Liver (tissue), 9 donors: Measurements from ENCODE around the gene EVC. TPM values are rescaled to one million over a fixed set of nuclear protein-coding genes. Genes with fewer than 3 reads are reported as not detected.

Source experiments
- DNase-seq: peaks from one replicate; pipeline ENCODE4 v3.0.0-alpha.2; 2017; ENCODE audit warnings: low spot score
- H3K27ac ChIP-seq, 2 donors: one replicate each; pipeline ENCODE4 v1.7.0; 2013; ENCODE audit warnings: inconsistent platforms in 2 of 2, low read length in 2 of 2, control low read depth in 1 of 2, low read depth in 1 of 2, mild to moderate bottlenecking in 1 of 2
- H3K27me3 ChIP-seq, 4 donors: one replicate each; pipeline versions ENCODE4 v1.6.1 to v1.7.0; 2013; ENCODE audit warnings: low read length in 3 of 4, inconsistent platforms in 1 of 4, mild to moderate bottlenecking in 1 of 4, moderate library complexity in 1 of 4; ENCODE audit not compliant: control insufficient read depth in 4 of 4, insufficient read depth in 4 of 4
- H3K36me3 ChIP-seq, 4 donors: one replicate each; pipeline versions ENCODE4 v1.6.1 to v1.7.0; 2013; ENCODE audit warnings: low read length in 3 of 4, mild to moderate bottlenecking in 3 of 4, low read depth in 1 of 4, moderate library complexity in 1 of 4; ENCODE audit not compliant: control insufficient read depth in 4 of 4, insufficient read depth in 3 of 4
- H3K4me1 ChIP-seq, 4 donors: one replicate each; pipeline versions ENCODE4 v1.6.1 to v1.7.0; 2013; ENCODE audit warnings: low read length in 3 of 4, mild to moderate bottlenecking in 3 of 4, moderate library complexity in 1 of 4; ENCODE audit not compliant: control insufficient read depth in 4 of 4, insufficient read depth in 4 of 4
- H3K4me3 ChIP-seq, 3 donors: one replicate each; pipeline versions ENCODE4 v1.6.1 to v1.7.0; 2013; ENCODE audit warnings: low read length in 3 of 3, control low read depth in 1 of 3, low read depth in 1 of 3, mild to moderate bottlenecking in 1 of 3
- H3K9ac ChIP-seq, 2 donors: one replicate each; pipeline ENCODE4 v1.7.0; 2013; ENCODE audit warnings: low read length in 2 of 2, mild to moderate bottlenecking in 2 of 2, moderate library complexity in 2 of 2, control low read depth in 1 of 2, low read depth in 1 of 2
- H3K9me3 ChIP-seq, 4 donors: one replicate each; pipeline versions ENCODE4 v1.6.1 to v1.7.0; 2013; ENCODE audit warnings: low read length in 3 of 4; ENCODE audit not compliant: control insufficient read depth in 4 of 4
- EGR1 ChIP-seq, 2 donors: IDR thresholded peaks; 2 replicates each; pipeline ENCODE4 v1.6.1; 2016 to 2018; ENCODE audit warnings: antibody characterized with exemption in 2 of 2, low read depth in 2 of 2
- FOXA1 ChIP-seq: IDR thresholded peaks from 2 replicates; pipeline ENCODE4 v1.6.1; 2016; ENCODE audit warnings: antibody characterized with exemption
- FOXA2 ChIP-seq: IDR thresholded peaks from 2 replicates; pipeline ENCODE4 v1.6.1; 2016; ENCODE audit warnings: antibody characterized with exemption
- GABPA ChIP-seq, 2 donors: IDR thresholded peaks in 1 of 2; conservative IDR thresholded peaks in 1 of 2; 2 replicates each; pipeline ENCODE4 v1.6.1; 2016; ENCODE audit warnings: antibody characterized with exemption in 2 of 2, mild to moderate bottlenecking in 1 of 2, moderate library complexity in 1 of 2
- HNF4G ChIP-seq: IDR thresholded peaks from 2 replicates; pipeline ENCODE4 v1.6.1; 2016; ENCODE audit warnings: antibody characterized with exemption
- JUND ChIP-seq, 2 donors: IDR thresholded peaks; 2 replicates each; pipeline ENCODE4 v1.6.1; 2016; ENCODE audit warnings: antibody characterized with exemption in 2 of 2
- MAX ChIP-seq: IDR thresholded peaks from 2 replicates; pipeline ENCODE4 v1.6.1; 2016; ENCODE audit warnings: antibody characterized with exemption
- NR2F2 ChIP-seq: IDR thresholded peaks from 2 replicates; pipeline ENCODE4 v1.6.1; 2016; ENCODE audit warnings: antibody characterized with exemption
- RAD21 ChIP-seq, 2 donors: IDR thresholded peaks; 2 replicates each; pipeline ENCODE4 v1.6.1; 2016; ENCODE audit warnings: antibody characterized with exemption in 2 of 2, mild to moderate bottlenecking in 2 of 2
- RXRA ChIP-seq, 2 donors: IDR thresholded peaks; 2 replicates each; pipeline ENCODE4 v1.6.1; 2017 to 2018; ENCODE audit warnings: antibody characterized with exemption in 2 of 2, mild to moderate bottlenecking in 1 of 2
- SP1 ChIP-seq: IDR thresholded peaks from 2 replicates; pipeline ENCODE4 v1.6.1; 2018; ENCODE audit warnings: antibody characterized with exemption, mild to moderate bottlenecking
- TAF1 ChIP-seq: conservative IDR thresholded peaks from 2 replicates; pipeline ENCODE4 v1.6.1; 2016; ENCODE audit warnings: antibody characterized with exemption, mild to moderate bottlenecking
- YY1 ChIP-seq: IDR thresholded peaks from 2 replicates; pipeline ENCODE4 v1.6.1; 2016; ENCODE audit warnings: antibody characterized with exemption, mild to moderate bottlenecking
- ZBTB33 ChIP-seq: IDR thresholded peaks from 2 replicates; pipeline ENCODE4 v1.6.1; 2016; ENCODE audit warnings: antibody characterized with exemption
- WGBS: extraction: QIAGEN DNeasy Blood & Tissue Kit; methylation state at CpG from one replicate; pipeline ENCODE4 v1.1.7; 2013; 5-methylcytosine and 5-hydroxymethylcytosine counted together
- polyA plus RNA-seq, 2 donors: library from polyadenylated mRNA; stranded (reverse) in 1 of 2; unstranded in 1 of 2; fragments of 200-250 nt in 1 of 2; fragments of >200 nt in 1 of 2; fragmentation: Nextera tagmentation in 1 of 2; extraction: Ambion mirVana in 1 of 2; gene quantifications; one replicate each; pipeline versions ENCODE4 v1.2.1 to v1.2.3, GENCODE V29; 2013 to 2015
- total RNA-seq, 2 donors: library from RNA; depleted of rRNA; stranded (reverse); fragments of >200 nt; gene quantifications; one replicate each; pipeline ENCODE4 v1.2.3, GENCODE V29; 2014
- TF ChIP-seq, protein P1 (sequence below): fragments of 150-350 bp; IDR thresholded peaks from 2 replicates; pipeline ENCODE4 v1.5.1; 2017; ENCODE audit warnings: improper control_type of control experiment, low read depth, low read length; ENCODE audit not compliant: missing input control
- TF ChIP-seq, protein P2 (sequence below): IDR thresholded peaks from 2 replicates; pipeline ENCODE4 v1.6.1; 2016; ENCODE audit warnings: antibody characterized with exemption, mild to moderate bottlenecking
- donor health status: healthy.
- donor health status: healthy.
- donor health status: healthy.
- donor health status: healthy.
- donor health status: healthy.

The EVC gene
- total and polyA plus RNA-seq, 4 donors: 0.76 to 10.9 (median 3.2) TPM

GRCh38 chr4:5787311-5787710 is 76.3 kb downstream of the EVC start:
- Histone ChIP-seq H3K4me1 (no peaks in the 10 kb centered on the region), H3K4me3 (no peak overlapping the region), H3K36me3 (peaks cover 0 to 11% (median 2%) of the 10 kb centered on the region in 4 donors), H3K27me3 (no peaks in the 10 kb centered on the region), H3K9me3 (no peaks in the 10 kb centered on the region), H3K27ac (no peak overlapping the region), H3K9ac (no peak overlapping the region)
- WGBS: 95% methylated on average over 8 of the region's 8 CpGs
- DNase-seq: no peak
- no peak for TF ChIP-seq JUND (IDR thresholded peaks at IDR 0.05)
- no peak for TF ChIP-seq YY1
- no peak for TF ChIP-seq FOXA2

DNA sequence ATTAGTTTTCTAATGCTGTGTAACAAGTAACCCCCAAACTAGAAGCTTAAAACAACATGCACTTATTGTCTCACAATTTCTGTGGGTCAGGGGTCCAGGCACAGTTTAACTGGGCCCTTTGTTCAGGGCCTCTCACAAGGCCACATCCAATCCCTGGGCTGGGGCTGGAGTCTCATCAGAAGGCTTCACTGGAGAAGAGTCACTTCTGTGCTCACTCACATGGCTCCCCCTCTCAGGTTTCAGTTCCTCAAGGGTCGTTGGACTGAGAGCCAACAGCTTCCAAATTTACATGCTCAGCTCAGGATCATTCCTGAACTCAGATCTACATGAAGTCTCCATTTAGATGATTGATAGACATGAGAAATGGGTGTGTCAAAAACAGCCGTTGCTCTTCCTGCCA is 77.1 kb downstream of the EVC start:
- Histone ChIP-seq H3K27me3 (no peaks in the 10 kb centered on the region), H3K4me1 (no peaks in the 10 kb centered on the region), H3K27ac (no peak overlapping the region), H3K9me3 (no peaks in the 10 kb centered on the region), H3K36me3 (peaks cover 0 to 11% (median 2%) of the 10 kb centered on the region in 4 donors), H3K4me3 (no peak overlapping the region), H3K9ac (no peak overlapping the region)
- DNase-seq: no peak
- 64% methylated on average over 2 of the region's 2 CpGs for WGBS
- TF ChIP-seq, protein P1, sequence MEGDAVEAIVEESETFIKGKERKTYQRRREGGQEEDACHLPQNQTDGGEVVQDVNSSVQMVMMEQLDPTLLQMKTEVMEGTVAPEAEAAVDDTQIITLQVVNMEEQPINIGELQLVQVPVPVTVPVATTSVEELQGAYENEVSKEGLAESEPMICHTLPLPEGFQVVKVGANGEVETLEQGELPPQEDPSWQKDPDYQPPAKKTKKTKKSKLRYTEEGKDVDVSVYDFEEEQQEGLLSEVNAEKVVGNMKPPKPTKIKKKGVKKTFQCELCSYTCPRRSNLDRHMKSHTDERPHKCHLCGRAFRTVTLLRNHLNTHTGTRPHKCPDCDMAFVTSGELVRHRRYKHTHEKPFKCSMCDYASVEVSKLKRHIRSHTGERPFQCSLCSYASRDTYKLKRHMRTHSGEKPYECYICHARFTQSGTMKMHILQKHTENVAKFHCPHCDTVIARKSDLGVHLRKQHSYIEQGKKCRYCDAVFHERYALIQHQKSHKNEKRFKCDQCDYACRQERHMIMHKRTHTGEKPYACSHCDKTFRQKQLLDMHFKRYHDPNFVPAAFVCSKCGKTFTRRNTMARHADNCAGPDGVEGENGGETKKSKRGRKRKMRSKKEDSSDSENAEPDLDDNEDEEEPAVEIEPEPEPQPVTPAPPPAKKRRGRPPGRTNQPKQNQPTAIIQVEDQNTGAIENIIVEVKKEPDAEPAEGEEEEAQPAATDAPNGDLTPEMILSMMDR: no peak

- peaks cover 0 to 6% (median 2%) of the 10 kb centered on the region in 4 donors for H3K36me3 ChIP-seq
- H3K9me3 ChIP-seq: no peaks in the 10 kb centered on the region
- no peak for DNase-seq
- TF ChIP-seq GABPA (IDR thresholded peaks at IDR 0.05 in 1 of 2, conservative IDR thresholded peaks at IDR 0.05 in 1 of 2) (no peak), FOXA1 (no peak), HNF4G (no peak), SP1 (no peak), EGR1 (IDR thresholded peaks at IDR 0.05; ENCODE audit: low read depth in 2 of 2) (no peak), MAX (no peak), NR2F2 (no peak), RAD21 (IDR thresholded peaks at IDR 0.05) (no peak), RXRA (IDR thresholded peaks at IDR 0.05) (no peak), FOXA2 (no peak), TAF1 (no peak), ZBTB33 (no peak), YY1 (no peak)
- TF ChIP-seq, protein P1: no peak
- TF ChIP-seq, protein P2, sequence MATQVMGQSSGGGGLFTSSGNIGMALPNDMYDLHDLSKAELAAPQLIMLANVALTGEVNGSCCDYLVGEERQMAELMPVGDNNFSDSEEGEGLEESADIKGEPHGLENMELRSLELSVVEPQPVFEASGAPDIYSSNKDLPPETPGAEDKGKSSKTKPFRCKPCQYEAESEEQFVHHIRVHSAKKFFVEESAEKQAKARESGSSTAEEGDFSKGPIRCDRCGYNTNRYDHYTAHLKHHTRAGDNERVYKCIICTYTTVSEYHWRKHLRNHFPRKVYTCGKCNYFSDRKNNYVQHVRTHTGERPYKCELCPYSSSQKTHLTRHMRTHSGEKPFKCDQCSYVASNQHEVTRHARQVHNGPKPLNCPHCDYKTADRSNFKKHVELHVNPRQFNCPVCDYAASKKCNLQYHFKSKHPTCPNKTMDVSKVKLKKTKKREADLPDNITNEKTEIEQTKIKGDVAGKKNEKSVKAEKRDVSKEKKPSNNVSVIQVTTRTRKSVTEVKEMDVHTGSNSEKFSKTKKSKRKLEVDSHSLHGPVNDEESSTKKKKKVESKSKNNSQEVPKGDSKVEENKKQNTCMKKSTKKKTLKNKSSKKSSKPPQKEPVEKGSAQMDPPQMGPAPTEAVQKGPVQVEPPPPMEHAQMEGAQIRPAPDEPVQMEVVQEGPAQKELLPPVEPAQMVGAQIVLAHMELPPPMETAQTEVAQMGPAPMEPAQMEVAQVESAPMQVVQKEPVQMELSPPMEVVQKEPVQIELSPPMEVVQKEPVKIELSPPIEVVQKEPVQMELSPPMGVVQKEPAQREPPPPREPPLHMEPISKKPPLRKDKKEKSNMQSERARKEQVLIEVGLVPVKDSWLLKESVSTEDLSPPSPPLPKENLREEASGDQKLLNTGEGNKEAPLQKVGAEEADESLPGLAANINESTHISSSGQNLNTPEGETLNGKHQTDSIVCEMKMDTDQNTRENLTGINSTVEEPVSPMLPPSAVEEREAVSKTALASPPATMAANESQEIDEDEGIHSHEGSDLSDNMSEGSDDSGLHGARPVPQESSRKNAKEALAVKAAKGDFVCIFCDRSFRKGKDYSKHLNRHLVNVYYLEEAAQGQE: no peak
- H3K9ac ChIP-seq: no peak overlapping the region
- no peak overlapping the region for H3K27ac ChIP-seq
- WGBS: 73% methylated on average over 5 of the region's 5 CpGs
- no peaks in the 10 kb centered on the region for H3K27me3 ChIP-seq
- no peak overlapping the region for H3K4me3 ChIP-seq
- no peaks in the 10 kb centered on the region for H3K4me1 ChIP-seq
These were observed 78.1 kb downstream of the EVC start for GRCh38 chr4:5789141-5789540.
